ENCODE results near the gene GYPA.
"Not testable (repeated sequence)": the region's sequence is repeated elsewhere in the genome, so short reads cannot be mapped to it uniquely, and the experiment has no call there.

Gene GYPA

GRCh38 chr4:144129336-144129875 is 11.1 kb downstream of the GYPA start:
- not testable (repeated sequence) for DNase-seq (ENCODE audit: low read depth in 2 of 3, low spot score in 1 of 3)

GRCh38 chr4:144128709-144129320 is 11.7 kb downstream of the GYPA start:
- not testable (repeated sequence) for DNase-seq (ENCODE audit: low read depth in 2 of 3, low spot score in 1 of 3)

GRCh38 chr4:144125109-144125508 is 15.4 kb downstream of the GYPA start:
- DNase-seq (ENCODE audit: low read depth in 2 of 3, low spot score in 1 of 3), result not testable (repeated sequence)

GRCh38 chr4:144123982-144124635 is 16.4 kb downstream of the GYPA start:
- not testable (repeated sequence) for DNase-seq (ENCODE audit: low read depth in 2 of 3, low spot score in 1 of 3)

- DNase-seq (ENCODE audit: low read depth in 2 of 3, low spot score in 1 of 3), result not testable (repeated sequence)
These were observed 17.2 kb downstream of the GYPA start for GRCh38 chr4:144123269-144123668.

- not testable (repeated sequence) for DNase-seq (ENCODE audit: low read depth in 2 of 3, low spot score in 1 of 3)
These were observed 20.8 kb downstream of the GYPA start for GRCh38 chr4:144119752-144120151.

GRCh38 chr4:144115519-144115918 is 25.0 kb downstream of the GYPA start:
- no peak for DNase-seq (ENCODE audit: low read depth in 2 of 3, low spot score in 1 of 3)

GRCh38 chr4:144113546-144113945 is 27.0 kb downstream of the GYPA start:
- DNase-seq (ENCODE audit: low read depth in 2 of 3, low spot score in 1 of 3), result no peak

- DNase-seq (ENCODE audit: low read depth in 2 of 3, low spot score in 1 of 3), result no peak
These were observed 35.9 kb downstream of the GYPA start for GRCh38 chr4:144104509-144105130.

- DNase-seq (ENCODE audit: low read depth in 2 of 3, low spot score in 1 of 3), result not testable (repeated sequence)
These were observed 42.7 kb downstream of the GYPA start for GRCh38 chr4:144097776-144098175.

- not testable (repeated sequence) for DNase-seq (ENCODE audit: low read depth in 2 of 3, low spot score in 1 of 3)
These were observed 46.5 kb downstream of the GYPA start for GRCh38 chr4:144093995-144094394.

GRCh38 chr4:144091181-144091580 is 49.3 kb downstream of the GYPA start:
- DNase-seq (ENCODE audit: low read depth in 2 of 3, low spot score in 1 of 3), result not testable (repeated sequence)

- no peak for DNase-seq (ENCODE audit: low read depth in 2 of 3, low spot score in 1 of 3)
These were observed 49.8 kb downstream of the GYPA start for GRCh38 chr4:144090744-144091143.

GRCh38 chr4:144082053-144082452 is 58.5 kb downstream of the GYPA start:
- not testable (repeated sequence) for DNase-seq (ENCODE audit: low read depth in 2 of 3, low spot score in 1 of 3)

- DNase-seq (ENCODE audit: low read depth in 2 of 3, low spot score in 1 of 3), result not testable (repeated sequence)
These were observed 60.4 kb downstream of the GYPA start for GRCh38 chr4:144080135-144080534.

- DNase-seq (ENCODE audit: low read depth in 2 of 3, low spot score in 1 of 3), result not testable (repeated sequence)
These were observed 61.8 kb downstream of the GYPA start for GRCh38 chr4:144078746-144079145.

GRCh38 chr4:144061556-144061955 is 79.0 kb downstream of the GYPA start:
- DNase-seq (ENCODE audit: low read depth in 2 of 3, low spot score in 1 of 3), result not testable (repeated sequence)

GRCh38 chr4:144060234-144060859 is 80.2 kb downstream of the GYPA start:
- DNase-seq (ENCODE audit: low read depth in 2 of 3, low spot score in 1 of 3), result not testable (repeated sequence)
